Adrenal gland (tissue), 12 donors: Measurements from ENCODE around the gene P2RX2. TPM values are rescaled to one million over a fixed set of nuclear protein-coding genes. Genes with fewer than 3 reads are reported as not detected.

Experiments
- DNase-seq, 7 donors: peaks; one replicate each; pipeline ENCODE4 v3.0.0-alpha.2; 2019 to 2020
- H3K27ac ChIP-seq, 5 donors: fragments of 200-600 bp; sonication (generic) in 4 of 5; 1 replicate in 3 of 5; 2 replicates in 2 of 5; pipeline versions ENCODE4 v1.5.1 to v1.8.0; 2016 to 2020; ENCODE audit warnings: mild to moderate bottlenecking in 1 of 5
- H3K27me3 ChIP-seq: fragments of 200-600 bp; 2 replicates; pipeline ENCODE4 v1.8.0; 2021
- H3K36me3 ChIP-seq, 2 donors: fragments of 200-600 bp; replicated peaks in 1 of 2; 1 replicate in 1 of 2; 2 replicates in 1 of 2; pipeline versions ENCODE4 v1.5.1 to v1.8.0; 2018 to 2022
- H3K4me1 ChIP-seq, 2 donors: fragments of 200-600 bp; replicated peaks in 1 of 2; 1 replicate in 1 of 2; 2 replicates in 1 of 2; pipeline versions ENCODE4 v1.5.1 to v1.8.0; 2018 to 2021
- H3K4me3 ChIP-seq, 4 donors: fragments of 200-600 bp; sonication (generic) in 3 of 4; one replicate each; pipeline ENCODE4 v1.5.1; 2016 to 2018
- H3K9me3 ChIP-seq, 3 donors: fragments of 200-600 bp; sonication (generic) in 1 of 3; replicated peaks in 1 of 3; 1 replicate in 2 of 3; 2 replicates in 1 of 3; pipeline versions ENCODE4 v1.5.1 to v1.8.0; 2016 to 2021
- POLR2A ChIP-seq, 2 donors: fragments of 450-650 bp; IDR thresholded peaks; one replicate each; pipeline ENCODE4 v1.6.1; 2017; ENCODE audit warnings: antibody characterized with exemption in 2 of 2, mild to moderate bottlenecking in 2 of 2, moderate library complexity in 1 of 2
- WGBS, 4 donors: extraction: QIAGEN DNeasy Blood & Tissue Kit in 2 of 4; methylation state at CpG; one replicate each; pipeline versions ENCODE4 v1.1.5 to v1.1.7; 2013 to 2017; 5-methylcytosine and 5-hydroxymethylcytosine counted together
- intact Hi-C, 2 donors: fragments of 100-400 bp; cut with DNase I; formaldehyde crosslinking; loops; one replicate each; pipeline versions ENCODE4 v1.14.1 to v1.15.0; 2022 to 2023
- polyA plus RNA-seq, 3 donors: library from polyadenylated mRNA; stranded (reverse); fragments of 200-250 nt in 2 of 3; fragments of 350-450 nt in 1 of 3; fragmentation: Illumina TruSeq in 1 of 3; extraction: RNeasy Lipid Tissue Mini Kit (QIAGEN cat#74804) in 1 of 3; gene quantifications; one replicate each; pipeline ENCODE4 v1.2.3, GENCODE V29; 2013 to 2014
- total RNA-seq, 9 donors: library from RNA; depleted of rRNA in 4 of 9; stranded (reverse); fragments of >200 nt in 4 of 9; fragments of 120-200 nt in 1 of 9; fragmentation: NEBNext Ultra II Directional in 1 of 9; extraction: Animal tissue kit (Norgen Biotek cat#: 25700) in 1 of 9; gene quantifications; one replicate each; pipeline versions ENCODE4 v1.1.0 to v1.2.4, GENCODE V29; 2013 to 2023
- TF ChIP-seq, protein P1 (sequence below), 6 experiments: fragments of 450-650 bp in 4 of 6; fragments of 200-600 bp in 2 of 6; sonication (generic) in 1 of 6; IDR thresholded peaks; 1 replicate in 5 of 6; 2 replicates in 1 of 6; pipeline versions ENCODE4 v1.5.1 to v1.8.0; 2016 to 2021; ENCODE audit warnings: antibody characterized with exemption in 6 of 6, mild to moderate bottlenecking in 2 of 6, moderate library complexity in 1 of 6
- donor health status: healthy with polysubstance abuse.
- donor health status: Bipolar disorder and iron deficiency.
- donor health status: DM: yes; HTN: yes; CAD: no.
- donor health status: DM: no; HTN: no; CAD: no.
- donor health status: DM: no; HTN: no; CAD: no.
- donor health status: DM: yes; HTN: yes; CAD: no.

P2RX2 gene
- total and polyA plus RNA-seq, 12 donors = 0.11 to 1.9 (median 0.44) TPM; not detected in 9

DNA sequence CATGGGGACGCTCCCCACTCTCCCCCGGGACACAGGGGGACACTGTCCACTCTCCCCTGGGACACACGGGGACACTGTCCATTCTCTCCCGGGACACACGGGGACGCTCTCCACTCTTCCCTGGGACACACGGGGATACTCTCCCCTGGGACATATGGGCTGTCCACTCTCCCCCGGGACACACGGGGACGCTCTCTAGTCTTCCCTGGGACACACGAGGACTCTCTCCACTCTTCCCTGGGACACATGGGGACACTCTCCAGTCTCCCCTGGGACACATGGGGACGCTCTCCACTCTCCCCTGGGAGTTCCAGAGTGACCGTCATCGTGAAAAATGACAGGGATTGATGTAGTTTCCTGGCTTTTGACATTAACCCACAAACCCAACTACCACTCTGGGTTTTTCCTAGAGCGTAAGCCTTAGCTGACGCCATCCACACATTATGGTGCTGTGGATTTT is 3.0 kb upstream of the P2RX2 start:
- WGBS, 4 donors = 69 to 83% (median 76%) methylated on average over 16 of the region's 16 CpGs
- TF ChIP-seq, protein P1, sequence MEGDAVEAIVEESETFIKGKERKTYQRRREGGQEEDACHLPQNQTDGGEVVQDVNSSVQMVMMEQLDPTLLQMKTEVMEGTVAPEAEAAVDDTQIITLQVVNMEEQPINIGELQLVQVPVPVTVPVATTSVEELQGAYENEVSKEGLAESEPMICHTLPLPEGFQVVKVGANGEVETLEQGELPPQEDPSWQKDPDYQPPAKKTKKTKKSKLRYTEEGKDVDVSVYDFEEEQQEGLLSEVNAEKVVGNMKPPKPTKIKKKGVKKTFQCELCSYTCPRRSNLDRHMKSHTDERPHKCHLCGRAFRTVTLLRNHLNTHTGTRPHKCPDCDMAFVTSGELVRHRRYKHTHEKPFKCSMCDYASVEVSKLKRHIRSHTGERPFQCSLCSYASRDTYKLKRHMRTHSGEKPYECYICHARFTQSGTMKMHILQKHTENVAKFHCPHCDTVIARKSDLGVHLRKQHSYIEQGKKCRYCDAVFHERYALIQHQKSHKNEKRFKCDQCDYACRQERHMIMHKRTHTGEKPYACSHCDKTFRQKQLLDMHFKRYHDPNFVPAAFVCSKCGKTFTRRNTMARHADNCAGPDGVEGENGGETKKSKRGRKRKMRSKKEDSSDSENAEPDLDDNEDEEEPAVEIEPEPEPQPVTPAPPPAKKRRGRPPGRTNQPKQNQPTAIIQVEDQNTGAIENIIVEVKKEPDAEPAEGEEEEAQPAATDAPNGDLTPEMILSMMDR (IDR thresholded peaks at IDR 0.05) = no peak
- TF ChIP-seq POLR2A (IDR thresholded peaks at IDR 0.05) = no peak
- H3K27me3 ChIP-seq = peaks cover 47% of the 10 kb centered on the region
- intact Hi-C loops = loop anchor here (10.0 kb wide), 2 partner anchors 201 to 461 kb away; no protein-coding TSS in a partner anchor
- peaks cover 0 to 3% of the 10 kb centered on the region in 2 donors for H3K4me1 ChIP-seq
- no peaks in the 10 kb centered on the region for H3K9me3 ChIP-seq
- DNase-seq = no peak
- no peak overlapping the region for H3K27ac ChIP-seq
- H3K36me3 ChIP-seq = no peaks in the 10 kb centered on the region
- H3K4me3 ChIP-seq = no peak overlapping the region

DNA sequence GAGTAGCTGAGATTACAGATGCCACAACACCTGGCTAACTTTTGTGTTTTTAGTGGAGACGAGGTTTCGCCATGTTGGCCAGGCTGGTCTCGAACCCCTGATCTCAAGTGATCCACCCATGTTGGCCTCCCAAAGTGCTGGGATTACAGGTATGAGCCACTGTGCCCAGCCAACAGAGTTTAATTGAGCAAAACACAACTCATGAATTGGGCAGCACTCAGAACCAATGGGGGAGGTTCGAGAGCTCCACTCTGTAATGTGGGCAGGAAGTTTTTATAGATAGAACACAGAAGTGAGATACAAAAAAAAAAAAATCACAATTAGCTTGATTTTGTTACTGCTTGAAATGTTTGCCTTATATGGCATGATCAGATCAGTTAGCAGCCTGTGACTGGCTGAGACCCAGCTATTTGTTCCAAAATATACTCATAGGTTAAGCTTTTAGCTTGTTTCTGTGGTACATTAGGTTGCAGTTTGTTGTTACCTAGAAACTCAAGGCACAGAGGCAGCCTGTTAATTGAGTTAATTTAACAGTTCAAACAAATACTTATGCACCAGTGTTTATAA is 1.4 kb upstream of the P2RX2 start:
- Histone ChIP-seq H3K4me1 (peaks cover 0 to 3% of the 10 kb centered on the region in 2 donors), H3K27me3 (peaks cover 46% of the 10 kb centered on the region), H3K4me3 (no peak overlapping the region), H3K36me3 (no peaks in the 10 kb centered on the region), H3K9me3 (no peaks in the 10 kb centered on the region), H3K27ac (no peak overlapping the region)
- WGBS, 4 donors = 80 to 97% (median 86%) methylated on average over 4 of the region's 4 CpGs
- intact Hi-C loops = loop anchor here (10.0 kb wide), 2 partner anchors 202 to 462 kb away; no protein-coding TSS in a partner anchor
- no peak for DNase-seq
- TF ChIP-seq POLR2A (IDR thresholded peaks at IDR 0.05) = no peak
- TF ChIP-seq, protein P1 (IDR thresholded peaks at IDR 0.05) = no peak

DNA sequence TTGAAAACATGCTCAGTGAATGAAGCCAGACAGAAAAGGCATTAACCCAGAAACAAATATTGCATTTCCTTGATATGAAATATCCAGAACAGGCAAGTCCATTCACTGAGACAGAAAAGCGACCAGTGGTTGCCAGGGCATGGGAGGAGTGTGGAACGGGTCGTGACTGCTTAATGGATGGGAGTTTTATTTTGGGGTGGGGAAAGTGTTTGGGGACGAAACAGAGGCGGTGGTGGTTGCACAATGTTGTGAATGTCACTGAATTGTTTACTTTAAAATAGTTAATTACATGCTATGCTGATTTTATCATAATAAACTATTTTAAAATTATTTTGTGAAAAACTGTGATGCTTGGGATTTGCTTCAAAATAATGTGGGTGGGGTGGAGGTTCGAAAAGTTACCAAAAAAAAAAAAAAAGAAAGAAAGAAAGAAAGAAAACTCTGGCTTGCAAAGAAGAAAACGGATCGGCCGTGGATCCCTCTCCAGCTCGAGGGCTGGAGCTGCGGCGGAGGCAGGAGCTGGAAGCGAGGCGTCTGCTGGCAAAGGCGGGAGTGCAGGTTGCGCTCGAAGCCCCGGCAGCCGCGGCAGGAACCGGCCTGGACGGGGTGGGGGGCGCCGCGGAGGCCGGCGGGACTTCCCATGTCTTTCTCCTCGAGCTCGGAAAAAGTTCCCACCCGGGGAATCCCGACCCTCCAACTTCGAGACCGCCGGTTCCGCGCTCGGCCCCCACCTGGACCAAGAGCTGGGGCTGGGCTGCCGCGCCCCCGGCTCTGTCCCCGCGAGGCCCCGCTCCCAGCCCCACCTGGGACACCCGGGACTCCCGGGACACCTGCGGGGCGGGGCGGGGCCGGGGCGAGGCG is 524 bp upstream of the P2RX2 start:
- Histone ChIP-seq H3K36me3 (no peaks in the 10 kb centered on the region), H3K27me3 (peaks cover 46% of the 10 kb centered on the region), H3K9me3 (no peaks in the 10 kb centered on the region), H3K4me1 (peaks cover 0 to 8% of the 10 kb centered on the region in 2 donors), H3K4me3 (no peak overlapping the region), H3K27ac (no peak overlapping the region)
- TF ChIP-seq, protein P1 (IDR thresholded peaks at IDR 0.05) = no peak
- WGBS, 4 donors = 6 to 18% (median 12%) methylated on average over 20 to 51 of the region's 51 CpGs
- no peak for DNase-seq
- intact Hi-C loops = loop anchor here (10.0 kb wide), 2 partner anchors 203 to 463 kb away; no protein-coding TSS in a partner anchor

DNA sequence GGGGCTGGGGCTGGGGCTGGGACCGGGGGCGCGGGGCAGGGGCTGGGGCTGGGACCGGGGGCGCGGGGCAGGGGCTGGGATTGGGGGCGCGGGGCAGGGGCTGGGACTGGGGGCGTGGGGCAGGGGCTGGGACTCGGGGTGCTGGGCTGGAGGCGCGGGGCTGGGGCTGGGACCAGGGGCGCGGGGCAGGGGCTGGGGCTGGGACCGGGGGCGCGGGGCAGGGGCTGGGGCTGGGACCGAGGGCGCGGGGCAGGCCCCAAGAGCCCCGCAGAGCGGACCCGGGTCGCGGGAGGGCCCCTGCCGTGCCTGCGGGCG is 452 bp downstream of the P2RX2 start:
- Histone ChIP-seq H3K27me3 (peaks cover 46% of the 10 kb centered on the region), H3K27ac (no peak overlapping the region), H3K9me3 (no peaks in the 10 kb centered on the region), H3K36me3 (no peaks in the 10 kb centered on the region), H3K4me3 (no peak overlapping the region), H3K4me1 (peaks cover 0 to 8% of the 10 kb centered on the region in 2 donors)
- WGBS, 4 donors = 12 to 13% methylated on average over 3 to 27 of the region's 28 CpGs; no CpG with 5 or more reads in 2 of the 4 donors
- DNase-seq = no peak
- TF ChIP-seq POLR2A (IDR thresholded peaks at IDR 0.05) = no peak
- TF ChIP-seq, protein P1 (IDR thresholded peaks at IDR 0.05) = no peak
- intact Hi-C loops = loop anchor here (10.0 kb wide), 2 partner anchors 204 to 464 kb away; no protein-coding TSS in a partner anchor
